OCI-LY3 (cell line): ENCODE measurements around the gene LLGL1.

Source experiments
- CTCF ChIP-seq: fragments of 200-600, 300-600 bp; sonication (generic); IDR thresholded peaks from 2 replicates; pipeline ENCODE4 v1.5.1; 2014; ENCODE audit warnings: antibody characterized with exemption, low read length, low read depth
- EZH2phosphoT487 ChIP-seq: fragments of 200-600 bp; shearing (Covaris generic); IDR thresholded peaks from 2 replicates; pipeline ENCODE4 v1.6.1; 2018; ENCODE audit warnings: antibody characterized with exemption, mixed run types, low read depth

GRCh38 chr17:18186627-18186982 is 38.8 kb upstream of the LLGL1 start:
- TF ChIP-seq CTCF (no peak), EZH2phosphoT487 (no peak)
